ENCODE results near the gene DNAH1.

DNAH1 gene

GRCh38 chr3:52351762-52352368 lies 35.7 kb downstream of the DNAH1 start:
- H3K4me1 ChIP-seq (ENCODE audit: control insufficient read depth, insufficient read depth, low read length) = no peaks in the 10 kb centered on the region
- H3K27ac ChIP-seq (ENCODE audit: low read depth, low read length) = no peak overlapping the region
- H3K9ac ChIP-seq (ENCODE audit: low read length) = no peak overlapping the region
- H3K4me3 ChIP-seq (ENCODE audit: low read length) = no peak overlapping the region
- peaks cover under 1% of the 10 kb centered on the region for H3K36me3 ChIP-seq (ENCODE audit: control insufficient read depth, insufficient read depth, low read length)
- no peaks in the 10 kb centered on the region for H3K27me3 ChIP-seq (ENCODE audit: control insufficient read depth, insufficient read depth, low read length)

- Histone ChIP-seq H3K4me3 (ENCODE audit: low read length) (no peak overlapping the region), H3K27ac (ENCODE audit: low read depth, low read length) (no peak overlapping the region), H3K4me1 (ENCODE audit: control insufficient read depth, insufficient read depth, low read length) (no peaks in the 10 kb centered on the region), H3K9ac (ENCODE audit: low read length) (no peak overlapping the region), H3K27me3 (ENCODE audit: control insufficient read depth, insufficient read depth, low read length) (no peaks in the 10 kb centered on the region), H3K36me3 (ENCODE audit: control insufficient read depth, insufficient read depth, low read length) (no peaks in the 10 kb centered on the region)
Observed at GRCh38 chr3:52352566-52352965, 36.4 kb downstream of the DNAH1 start.

GRCh38 chr3:52353291-52353855 lies 37.3 kb downstream of the DNAH1 start:
- Histone ChIP-seq H3K9ac (ENCODE audit: low read length) (no peak overlapping the region), H3K4me1 (ENCODE audit: control insufficient read depth, insufficient read depth, low read length) (no peaks in the 10 kb centered on the region), H3K27me3 (ENCODE audit: control insufficient read depth, insufficient read depth, low read length) (no peaks in the 10 kb centered on the region), H3K36me3 (ENCODE audit: control insufficient read depth, insufficient read depth, low read length) (no peaks in the 10 kb centered on the region), H3K27ac (ENCODE audit: low read depth, low read length) (no peak overlapping the region), H3K4me3 (ENCODE audit: low read length) (no peak overlapping the region)

GRCh38 chr3:52354676-52355075 lies 38.6 kb downstream of the DNAH1 start:
- no peaks in the 10 kb centered on the region for H3K27me3 ChIP-seq (ENCODE audit: control insufficient read depth, insufficient read depth, low read length)
- no peaks in the 10 kb centered on the region for H3K36me3 ChIP-seq (ENCODE audit: control insufficient read depth, insufficient read depth, low read length)
- H3K4me3 ChIP-seq (ENCODE audit: low read length) = no peak overlapping the region
- no peaks in the 10 kb centered on the region for H3K4me1 ChIP-seq (ENCODE audit: control insufficient read depth, insufficient read depth, low read length)
- no peak overlapping the region for H3K27ac ChIP-seq (ENCODE audit: low read depth, low read length)
- H3K9ac ChIP-seq (ENCODE audit: low read length) = no peak overlapping the region

GRCh38 chr3:52355526-52355925 lies 39.4 kb downstream of the DNAH1 start:
- Histone ChIP-seq H3K4me1 (ENCODE audit: control insufficient read depth, insufficient read depth, low read length) (no peaks in the 10 kb centered on the region), H3K27me3 (ENCODE audit: control insufficient read depth, insufficient read depth, low read length) (no peaks in the 10 kb centered on the region), H3K36me3 (ENCODE audit: control insufficient read depth, insufficient read depth, low read length) (peaks cover 3% of the 10 kb centered on the region), H3K9ac (ENCODE audit: low read length) (no peak overlapping the region), H3K27ac (ENCODE audit: low read depth, low read length) (no peak overlapping the region), H3K4me3 (ENCODE audit: low read length) (no peak overlapping the region)

- Histone ChIP-seq H3K4me1 (ENCODE audit: control insufficient read depth, insufficient read depth, low read length) (no peaks in the 10 kb centered on the region), H3K27me3 (ENCODE audit: control insufficient read depth, insufficient read depth, low read length) (no peaks in the 10 kb centered on the region), H3K36me3 (ENCODE audit: control insufficient read depth, insufficient read depth, low read length) (peaks cover 4% of the 10 kb centered on the region), H3K27ac (ENCODE audit: low read depth, low read length) (no peak overlapping the region), H3K4me3 (ENCODE audit: low read length) (no peak overlapping the region), H3K9ac (ENCODE audit: low read length) (no peak overlapping the region)
Observed at GRCh38 chr3:52356126-52356525, 40.0 kb downstream of the DNAH1 start.

- H3K9ac ChIP-seq (ENCODE audit: low read length) = no peak overlapping the region
- H3K27me3 ChIP-seq (ENCODE audit: control insufficient read depth, insufficient read depth, low read length) = no peaks in the 10 kb centered on the region
- H3K27ac ChIP-seq (ENCODE audit: low read depth, low read length) = no peak overlapping the region
- H3K36me3 ChIP-seq (ENCODE audit: control insufficient read depth, insufficient read depth, low read length) = peaks cover 6% of the 10 kb centered on the region
- no peak overlapping the region for H3K4me3 ChIP-seq (ENCODE audit: low read length)
- no peaks in the 10 kb centered on the region for H3K4me1 ChIP-seq (ENCODE audit: control insufficient read depth, insufficient read depth, low read length)
Observed at GRCh38 chr3:52357151-52358080, 41.3 kb downstream of the DNAH1 start.

- H3K27ac ChIP-seq (ENCODE audit: low read depth, low read length) = no peak overlapping the region
- H3K27me3 ChIP-seq (ENCODE audit: control insufficient read depth, insufficient read depth, low read length) = no peaks in the 10 kb centered on the region
- H3K4me3 ChIP-seq (ENCODE audit: low read length) = no peak overlapping the region
- peaks cover 10% of the 10 kb centered on the region for H3K36me3 ChIP-seq (ENCODE audit: control insufficient read depth, insufficient read depth, low read length)
- no peaks in the 10 kb centered on the region for H3K4me1 ChIP-seq (ENCODE audit: control insufficient read depth, insufficient read depth, low read length)
- H3K9ac ChIP-seq (ENCODE audit: low read length) = no peak overlapping the region
Observed at GRCh38 chr3:52358362-52358940, 42.3 kb downstream of the DNAH1 start.

GRCh38 chr3:52359116-52359855 lies 43.2 kb downstream of the DNAH1 start:
- H3K9ac ChIP-seq (ENCODE audit: low read length) = no peak overlapping the region
- H3K27me3 ChIP-seq (ENCODE audit: control insufficient read depth, insufficient read depth, low read length) = no peaks in the 10 kb centered on the region
- H3K4me1 ChIP-seq (ENCODE audit: control insufficient read depth, insufficient read depth, low read length) = no peaks in the 10 kb centered on the region
- no peak overlapping the region for H3K27ac ChIP-seq (ENCODE audit: low read depth, low read length)
- H3K4me3 ChIP-seq (ENCODE audit: low read length) = no peak overlapping the region
- peaks cover 10% of the 10 kb centered on the region for H3K36me3 ChIP-seq (ENCODE audit: control insufficient read depth, insufficient read depth, low read length)

GRCh38 chr3:52361011-52361410 lies 44.9 kb downstream of the DNAH1 start:
- Histone ChIP-seq H3K36me3 (ENCODE audit: control insufficient read depth, insufficient read depth, low read length) (peaks cover 15% of the 10 kb centered on the region), H3K27me3 (ENCODE audit: control insufficient read depth, insufficient read depth, low read length) (no peaks in the 10 kb centered on the region), H3K27ac (ENCODE audit: low read depth, low read length) (no peak overlapping the region)

GRCh38 chr3:52361454-52361853 lies 45.3 kb downstream of the DNAH1 start:
- Histone ChIP-seq H3K27me3 (ENCODE audit: control insufficient read depth, insufficient read depth, low read length) (no peaks in the 10 kb centered on the region), H3K4me1 (ENCODE audit: control insufficient read depth, insufficient read depth, low read length) (no peaks in the 10 kb centered on the region), H3K36me3 (ENCODE audit: control insufficient read depth, insufficient read depth, low read length) (peaks cover 15% of the 10 kb centered on the region), H3K27ac (ENCODE audit: low read depth, low read length) (no peak overlapping the region), H3K9ac (ENCODE audit: low read length) (no peak overlapping the region), H3K4me3 (ENCODE audit: low read length) (no peak overlapping the region)

More at GRCh38 chr3:52361011-52361410, 44.9 kb downstream of the DNAH1 start:
- Histone ChIP-seq H3K4me1 (ENCODE audit: control insufficient read depth, insufficient read depth, low read length) (no peaks in the 10 kb centered on the region), H3K9ac (ENCODE audit: low read length) (no peak overlapping the region), H3K4me3 (ENCODE audit: low read length) (no peak overlapping the region)

GRCh38 chr3:52361898-52362297 lies 45.8 kb downstream of the DNAH1 start:
- H3K27ac ChIP-seq (ENCODE audit: low read depth, low read length) = no peak overlapping the region
- H3K4me3 ChIP-seq (ENCODE audit: low read length) = no peak overlapping the region
- no peaks in the 10 kb centered on the region for H3K27me3 ChIP-seq (ENCODE audit: control insufficient read depth, insufficient read depth, low read length)
- H3K4me1 ChIP-seq (ENCODE audit: control insufficient read depth, insufficient read depth, low read length) = no peaks in the 10 kb centered on the region
- H3K36me3 ChIP-seq (ENCODE audit: control insufficient read depth, insufficient read depth, low read length) = peaks cover 15% of the 10 kb centered on the region
- H3K9ac ChIP-seq (ENCODE audit: low read length) = no peak overlapping the region
